ENCODE results near the gene TOX3. TPM values are rescaled to one million over a fixed set of nuclear protein-coding genes. Genes with fewer than 3 reads are reported as not detected.
A peak's percentile ranks its signal among the peaks of the same experiment; 100 is the strongest.

Gene TOX3
- total and polyA plus RNA-seq, 2 of the 8 experiments (the other 6 are each of a cell fraction or from before 2014, with no cell fraction given): 16.7 to 31.2 TPM

DNA sequence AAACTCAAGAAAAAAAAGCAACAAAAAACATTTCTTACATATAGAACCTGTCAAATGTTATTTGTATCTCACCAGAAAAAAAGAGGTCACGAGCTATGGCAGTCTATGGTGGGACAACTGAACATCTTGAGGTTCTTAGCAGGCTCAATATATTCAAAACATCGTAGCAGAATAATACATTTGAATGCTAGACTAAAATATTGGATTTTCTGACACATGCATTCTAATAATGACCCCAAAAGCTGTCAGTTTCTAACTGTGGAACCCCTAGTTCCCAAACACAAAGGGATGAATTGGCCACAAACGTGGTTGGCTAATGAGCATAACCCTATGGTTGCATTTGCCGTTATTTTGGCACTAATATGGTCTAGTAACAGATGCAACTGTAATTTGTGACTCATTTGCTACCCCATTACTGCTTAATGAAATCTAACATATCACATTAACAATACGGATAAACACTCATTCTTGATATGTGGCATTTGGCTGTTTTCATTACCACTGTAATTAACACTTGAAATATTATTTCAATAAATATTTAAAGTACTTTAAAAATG is 81.2 kb downstream of the TOX3 start:
- peaks cover 0 to 30% of the 10 kb centered on the region in 2 experiments; a peak in 2 of 4 replicates for H3K79me2 ChIP-seq (ENCODE audit: control insufficient read depth in 1 of 2, insufficient read depth in 2 of 2, low read length in 2 of 2)
- no peaks in the 10 kb centered on the region for H3K27me3 ChIP-seq (replicated peaks in 1 of 4; ENCODE audit: control insufficient read depth in 3 of 4, extremely low read depth in 1 of 4, insufficient read depth in 3 of 4, low read length in 3 of 4)
- H2BK15ac ChIP-seq (ENCODE audit: low read length): no peak overlapping the region
- no peaks in the 10 kb centered on the region for H3K9me3 ChIP-seq (ENCODE audit: insufficient read depth in 2 of 2, low read depth in 1 of 2, low read length in 1 of 2)
- H2AFZ ChIP-seq (ENCODE audit: low read length): no peak overlapping the region
- no peak overlapping the region for H4K5ac ChIP-seq (ENCODE audit: insufficient read length, low read depth, low read length)
- H2AK5ac ChIP-seq (ENCODE audit: low read depth, low read length): no peak overlapping the region
- H3K23ac ChIP-seq (ENCODE audit: insufficient read length): no peak overlapping the region
- no peaks in the 10 kb centered on the region for H4K20me1 ChIP-seq (replicated peaks in 1 of 2; ENCODE audit: control insufficient read depth in 1 of 2, insufficient read depth in 2 of 2, low read length in 2 of 2)
- peaks cover 2 to 36% (median 5%) of the 10 kb centered on the region in 4 experiments; a peak in 5 of 8 replicates for H3K36me3 ChIP-seq (ENCODE audit: control insufficient read depth in 2 of 4, insufficient read depth in 4 of 4, low read length in 3 of 4)
- H2BK20ac ChIP-seq (ENCODE audit: low read length): no peak overlapping the region
- H3K4me1 ChIP-seq (replicated peaks in 1 of 4; ENCODE audit: control insufficient read depth in 3 of 4, insufficient read depth in 4 of 4, low read length in 3 of 4): peaks cover 2 to 15% (median 3%) of the 10 kb centered on the region in 4 experiments; a peak in 4 of 7 replicates
- H2BK120ac ChIP-seq (replicated peaks; ENCODE audit: low read depth, low read length): no peak overlapping the region
- FAIRE-seq (peak; percentile 24), DNase-seq (ENCODE audit: low read depth in 1 of 2, low spot score in 2 of 2) (no peak)
- H3K27ac ChIP-seq (ENCODE audit: low read depth, low read length): no peak overlapping the region
- H3K4ac ChIP-seq (replicated peaks; ENCODE audit: insufficient read length, low read depth, low read length): no peak overlapping the region
- H3K14ac ChIP-seq (ENCODE audit: insufficient read length): no peak overlapping the region
- POLR2A ChIA-PET (ENCODE audit: partially characterized antibody): interaction anchor here (1.2 kb wide), 1 partner anchor 24 kb away, joined by 3 read pairs; no protein-coding TSS in a partner anchor
- H2BK5ac ChIP-seq (ENCODE audit: low read depth, low read length): no peak overlapping the region
- no peak for TF ChIP-seq CBX5 (IDR thresholded peaks at IDR 0.05; ENCODE audit: low read depth, low read length)
- TF ChIP-seq JUND (IDR thresholded peaks at IDR 0.05; ENCODE audit: low read length): no peak
- no peak for TF ChIP-seq CBX8 (IDR thresholded peaks at IDR 0.05; ENCODE audit: borderline replicate concordance, low read depth, low read length)
- no peak for TF ChIP-seq CHD1 (IDR thresholded peaks at IDR 0.05; ENCODE audit: low read depth, low read length)
- no peak for TF ChIP-seq SAP30 (IDR thresholded peaks at IDR 0.05; ENCODE audit: insufficient read depth, insufficient replicate concordance, low read length)
- no peak for TF ChIP-seq RXRA (IDR thresholded peaks at IDR 0.05; ENCODE audit: insufficient read depth, low read depth, low read length)
- no peak for TF ChIP-seq GTF2F1 (IDR thresholded peaks at IDR 0.05; ENCODE audit: borderline replicate concordance, low read depth, low read length)
- no peak for TF ChIP-seq CEBPB (IDR thresholded peaks at IDR 0.05; ENCODE audit: low read depth, low read length)
- no peak for TF ChIP-seq RFX5 (IDR thresholded peaks at IDR 0.05; ENCODE audit: borderline replicate concordance, low read depth, low read length)
- no peak for TF ChIP-seq SRF (IDR thresholded peaks at IDR 0.05; ENCODE audit: low read depth, low read length)
- TF ChIP-seq NRF1 (IDR thresholded peaks at IDR 0.05; ENCODE audit: low read depth, low read length): no peak
- no peaks in the 10 kb centered on the region; the same call in 1 of the 2 replicates for H3K79me1 ChIP-seq (ENCODE audit: low read depth, low read length)
- CTCF ChIA-PET (ENCODE audit: partially characterized antibody): no interaction called here
- no peak overlapping the region for H3K4me2 ChIP-seq (ENCODE audit: insufficient read depth in 1 of 2, low read depth in 2 of 2, low read length in 2 of 2)
- H3K56ac ChIP-seq (replicated peaks; ENCODE audit: insufficient read length, low read depth, low read length): no peak overlapping the region
- H2BK12ac ChIP-seq (ENCODE audit: low read depth, low read length): no peak overlapping the region
- H3K9ac ChIP-seq (replicated peaks in 1 of 4; ENCODE audit: extremely low read depth in 1 of 4, low read depth in 3 of 4, low read length in 3 of 4): no peak overlapping the region
- no peak overlapping the region for H4K8ac ChIP-seq (ENCODE audit: extremely low read depth, insufficient read depth, low read length)
- no peak overlapping the region for H3K4me3 ChIP-seq (ENCODE audit: extremely low read depth in 1 of 4, insufficient read depth in 2 of 4, low read depth in 3 of 4, low read length in 4 of 4)
- no peak overlapping the region for H3K18ac ChIP-seq (ENCODE audit: extremely low read depth, low read length)
- H4K91ac ChIP-seq (replicated peaks; ENCODE audit: insufficient read length, low read length): no peak overlapping the region
- H3K23me2 ChIP-seq (ENCODE audit: low read depth, low read length): no peaks in the 10 kb centered on the region
- WGBS, 2 experiments (ENCODE audit: extremely low coverage in 1 of 2, insufficient coverage in 1 of 2, insufficient read length in 1 of 2, insufficient replicate concordance in 2 of 2, low coverage in 1 of 2, low lambda C conversion rate in 2 of 2, missing lambda C conversion rate in 1 of 2): 95% methylated on average over 5 of the region's 5 CpGs; no CpG with 5 or more reads in 1 of the 2 experiments

Data from H1 (cell line).